HG03442 (cell line): ENCODE measurements around the gene TBCE.
A peak's percentile ranks its signal among the peaks of the same experiment; 100 is the strongest.

Experiments
- ATAC-seq: cut with Tn5 transposase; IDR thresholded peaks from one replicate; pipeline ENCODE4 v1.9.1; 2021; ENCODE audit warnings: mild to moderate bottlenecking, moderate library complexity; ENCODE audit not compliant: unreplicated experiment

Gene TBCE

DNA sequence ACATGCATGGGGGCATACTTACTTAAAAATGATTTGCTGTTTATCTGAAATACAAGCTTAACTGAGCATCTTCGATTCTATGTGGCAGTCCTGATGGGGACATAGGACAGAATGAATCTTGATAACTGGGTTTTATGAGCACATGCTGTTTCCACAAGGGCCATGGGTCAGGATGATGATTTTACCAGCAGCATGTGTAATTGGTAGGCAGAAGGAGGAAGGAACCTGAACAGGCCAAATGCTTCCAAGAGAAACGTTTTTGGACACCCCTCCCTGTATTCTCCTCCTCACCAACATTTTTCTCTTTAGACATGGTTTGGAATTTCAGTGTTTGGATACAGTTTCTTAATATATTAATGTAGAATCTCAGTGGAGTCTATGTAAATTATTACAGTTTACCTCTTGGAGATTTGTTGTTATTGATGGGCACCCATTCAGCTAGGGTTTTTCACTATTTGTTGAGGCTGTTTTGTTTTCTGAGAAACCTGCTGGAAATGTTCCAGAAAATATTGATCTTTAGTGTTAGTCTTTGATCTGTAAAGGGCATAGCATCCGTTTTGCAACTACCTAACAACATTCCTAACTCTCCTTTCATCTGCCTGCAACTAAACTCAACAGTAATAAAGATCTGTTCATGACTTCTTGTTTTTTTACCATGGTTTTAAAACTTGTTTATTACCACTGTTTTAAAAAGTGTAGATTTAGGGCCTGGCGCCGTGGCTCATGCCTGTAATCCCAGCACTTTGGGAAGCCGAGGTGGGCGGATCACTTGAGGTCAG is 42.0 kb downstream of the TBCE start:
- no peak for ATAC-seq

- ATAC-seq, result no peak
These were observed 43.2 kb downstream of the TBCE start for GRCh38 chr1:235410467-235410866.

DNA sequence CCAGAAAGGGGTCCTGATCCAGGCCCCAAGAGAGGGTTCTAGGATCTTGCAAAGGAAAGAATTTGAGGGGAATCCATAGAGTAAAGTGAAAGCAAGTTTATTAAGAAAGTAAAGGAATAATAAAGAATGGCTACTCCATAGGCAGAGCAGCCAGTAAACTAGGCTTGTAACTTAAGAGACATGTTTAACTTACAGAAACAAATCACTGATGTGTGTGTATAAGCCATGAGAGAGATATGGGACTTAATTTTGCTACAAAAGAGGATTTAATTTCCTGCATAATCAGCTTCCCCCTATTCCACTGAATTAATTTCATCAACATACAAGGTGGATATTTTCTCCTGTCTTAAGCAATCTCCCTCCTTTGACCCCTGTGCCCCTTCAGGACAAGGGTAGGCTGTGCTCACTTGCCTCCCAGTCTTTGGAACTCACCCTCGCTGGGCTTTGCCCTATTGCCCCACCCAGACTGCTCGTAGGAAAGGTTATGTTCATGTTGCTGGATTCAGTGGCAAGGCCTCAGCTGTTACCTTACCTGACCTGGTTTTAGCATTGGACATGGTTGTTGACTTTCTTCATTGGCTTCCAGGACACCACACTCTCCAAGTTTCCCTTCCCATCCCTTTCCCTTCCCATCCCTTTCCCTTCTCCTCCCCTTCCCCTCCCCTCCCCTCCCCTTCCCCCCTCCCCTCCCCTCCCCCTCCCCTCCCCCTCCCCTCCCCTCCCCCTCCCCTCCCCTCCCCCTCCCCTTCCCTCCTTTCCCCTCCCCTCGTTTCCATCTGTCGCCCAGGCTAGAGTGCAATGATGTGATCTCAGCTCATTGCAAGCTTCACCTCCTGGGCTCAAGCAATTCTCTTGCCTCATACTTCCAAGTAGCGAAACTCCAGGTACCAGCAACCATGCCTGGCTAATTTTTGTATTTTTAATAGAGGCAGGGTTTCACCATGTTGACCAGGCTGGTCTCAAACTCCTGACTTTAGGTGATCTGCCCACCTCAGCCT is 44.6 kb downstream of the TBCE start:
- ATAC-seq, result no peak

DNA sequence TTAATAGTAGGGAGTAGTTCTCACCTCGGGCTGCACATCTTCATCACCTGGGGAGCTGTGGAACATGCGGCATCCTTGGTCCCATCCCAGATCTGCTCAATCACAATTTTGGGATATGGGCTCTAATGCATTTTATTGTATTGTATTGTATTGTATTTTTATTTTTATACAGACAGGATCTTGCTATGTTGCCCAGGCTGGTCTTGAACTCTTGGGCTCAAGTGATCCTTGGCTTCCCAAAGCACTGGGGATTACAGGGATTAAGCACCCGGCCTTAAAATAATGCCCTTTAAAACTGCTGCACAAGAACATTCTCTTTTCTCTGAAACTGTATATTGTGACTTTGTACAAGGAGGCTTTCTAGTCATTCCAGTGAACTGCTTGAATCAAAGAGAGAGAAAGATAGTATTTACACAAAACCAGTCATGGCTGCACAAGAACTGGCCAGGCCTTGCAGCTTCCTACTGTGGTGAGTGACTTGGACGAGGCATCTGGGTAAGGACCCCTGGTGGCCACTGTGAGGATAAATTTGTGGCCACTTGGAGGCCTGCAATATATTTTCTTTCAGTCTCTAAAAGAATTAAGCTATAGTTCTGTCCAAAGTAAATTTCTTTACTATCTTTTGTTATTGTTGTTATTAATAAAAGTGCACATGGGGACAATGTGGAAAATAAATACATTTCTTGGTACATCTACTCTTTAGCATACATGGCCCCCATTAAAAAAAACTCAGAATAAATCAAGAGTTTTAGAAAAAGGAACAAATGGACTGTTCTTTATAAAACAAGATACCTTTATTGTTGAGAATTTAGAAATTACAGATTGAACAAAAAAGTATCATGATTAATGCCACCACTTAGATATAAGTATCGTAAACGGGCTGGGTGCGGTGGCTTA is 48.0 kb downstream of the TBCE start:
- ATAC-seq, result peak; percentile 71

DNA sequence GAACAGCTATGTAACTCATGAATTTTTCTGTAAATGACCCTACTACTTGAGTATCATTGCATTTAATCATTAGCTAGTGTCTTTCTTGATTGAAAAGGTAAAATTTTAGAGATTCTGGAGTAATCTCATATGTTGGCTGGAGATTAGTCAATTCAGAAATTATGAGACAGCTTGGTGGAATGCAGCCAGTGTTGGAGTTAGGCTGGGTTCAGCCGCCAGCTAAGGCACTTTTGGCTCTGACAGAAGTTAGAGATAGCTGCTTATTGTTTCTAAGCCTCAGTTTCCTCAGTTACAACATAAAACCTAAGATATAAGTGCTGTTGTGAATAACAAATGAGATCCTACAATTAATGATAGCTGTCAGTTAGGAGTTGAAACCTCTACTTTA is 49.4 kb downstream of the TBCE start:
- ATAC-seq, result no peak

GRCh38 chr1:235417086-235417697 is 50.0 kb downstream of the TBCE start:
- peak; percentile 52 for ATAC-seq

- no peak for ATAC-seq
These were observed 54.5 kb downstream of the TBCE start for GRCh38 chr1:235421751-235422150.

GRCh38 chr1:235423214-235423652 is 56.0 kb downstream of the TBCE start:
- peak; percentile 58 for ATAC-seq

- ATAC-seq, result no peak
These were observed 56.9 kb downstream of the TBCE start for GRCh38 chr1:235424092-235424491.

- no peak for ATAC-seq
These were observed 58.1 kb downstream of the TBCE start for GRCh38 chr1:235425357-235425756.

DNA sequence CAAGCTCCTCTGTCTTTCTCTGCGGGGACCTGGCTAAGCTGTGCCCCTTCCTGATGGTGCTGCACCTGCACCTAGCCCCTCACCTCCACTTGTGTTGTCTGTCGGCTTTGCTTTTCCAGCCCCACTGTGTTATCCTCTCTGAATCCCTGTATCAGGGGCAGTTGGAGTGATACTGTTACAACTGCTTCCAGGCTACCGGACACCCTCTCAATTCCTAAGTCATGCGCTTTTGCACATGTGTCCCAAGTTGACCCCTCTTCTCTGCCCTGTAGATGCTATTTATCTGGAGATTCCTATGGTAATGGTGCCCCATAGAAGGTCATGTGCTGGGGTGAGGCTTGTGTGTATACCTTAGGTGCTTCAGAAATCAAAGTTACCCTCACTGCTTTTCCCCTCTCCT is 58.9 kb downstream of the TBCE start:
- no peak for ATAC-seq

DNA sequence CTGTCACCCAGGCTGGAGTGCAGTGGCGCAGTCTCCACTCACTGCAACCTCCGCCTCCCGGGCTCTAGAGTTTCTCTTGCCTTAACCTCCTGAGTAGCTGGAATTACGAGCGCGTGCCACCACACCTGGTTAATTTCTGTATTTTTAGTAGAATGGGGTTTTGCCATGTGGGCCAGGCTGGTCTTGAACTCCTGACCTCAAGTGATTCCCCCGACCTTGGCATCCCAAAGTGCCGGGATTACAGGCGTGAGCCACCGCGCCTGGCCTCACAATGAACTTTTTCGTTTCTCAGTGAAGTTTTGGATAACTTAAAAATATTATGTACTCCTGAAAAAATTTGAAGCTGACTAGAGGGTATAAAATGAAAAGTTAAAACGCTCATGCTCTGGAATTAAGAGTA is 59.5 kb downstream of the TBCE start:
- ATAC-seq, result no peak

DNA sequence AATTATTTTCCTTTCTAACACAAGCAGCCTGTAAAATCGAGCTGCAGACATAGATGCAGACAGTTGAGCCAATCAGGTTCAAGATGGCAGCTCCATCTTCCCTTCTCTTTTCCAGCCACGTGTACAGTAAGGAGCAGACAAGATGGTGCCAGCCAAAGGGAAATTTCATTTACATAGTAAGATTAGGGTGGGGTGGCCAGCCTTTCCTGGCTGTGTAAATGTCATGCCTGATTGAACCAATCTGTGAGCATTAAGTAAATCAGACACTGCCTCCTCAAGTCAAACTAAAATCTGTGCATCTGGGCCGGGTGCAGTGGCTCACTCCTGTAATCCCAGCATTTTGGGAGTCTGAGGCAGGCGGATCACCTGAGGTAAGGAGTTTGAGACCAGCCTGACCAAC is 60.2 kb downstream of the TBCE start:
- no peak for ATAC-seq

DNA sequence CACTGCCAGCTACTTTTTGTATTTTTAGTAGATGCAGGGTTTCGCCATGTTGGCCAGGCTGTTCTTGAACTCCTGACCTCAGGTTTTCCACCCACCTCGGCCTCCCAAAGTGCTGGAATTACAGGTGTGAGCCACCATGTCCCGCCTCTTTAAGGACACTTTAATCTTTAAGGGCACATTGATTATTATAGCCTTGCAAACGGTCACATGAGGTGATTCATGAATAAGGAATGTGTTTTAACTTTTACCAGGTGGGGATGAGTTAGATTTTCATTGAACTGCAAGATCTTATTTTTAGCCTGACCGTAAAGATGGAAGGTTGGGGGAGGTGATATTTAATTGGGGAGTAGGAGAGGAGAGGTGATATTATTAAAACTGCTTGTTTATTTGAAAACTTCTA is 61.9 kb downstream of the TBCE start:
- no peak for ATAC-seq

- no peak for ATAC-seq
These were observed 63.8 kb downstream of the TBCE start for GRCh38 chr1:235430991-235431390.

GRCh38 chr1:235434001-235434400 is 66.8 kb downstream of the TBCE start:
- ATAC-seq, result no peak

DNA sequence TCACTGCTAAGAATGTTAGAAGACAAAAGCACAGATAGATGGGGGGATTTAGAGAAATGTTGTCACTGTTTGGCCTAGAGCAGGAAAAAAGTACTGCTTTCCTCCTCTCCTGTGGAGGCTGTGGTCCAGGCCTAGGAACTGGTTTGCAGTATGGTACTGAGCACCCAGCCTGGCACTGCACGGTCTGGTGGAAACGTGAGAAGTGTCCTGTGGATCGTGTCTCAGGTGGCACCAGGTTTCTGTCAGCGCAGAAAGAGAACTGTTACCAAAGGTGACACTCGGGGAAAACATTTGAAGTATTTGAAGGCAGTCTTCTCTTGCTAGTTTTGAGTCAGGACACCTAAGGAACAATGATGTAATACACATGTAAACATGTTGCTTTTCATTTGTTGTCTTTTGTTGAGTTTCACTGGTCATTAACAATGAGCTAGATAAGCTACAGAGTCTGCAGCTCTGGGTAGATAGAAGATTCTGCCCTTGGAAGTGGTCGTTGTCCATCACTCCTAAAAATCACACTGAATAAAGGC is 74.0 kb downstream of the TBCE start:
- no peak for ATAC-seq

GRCh38 chr1:235442788-235443429 is 75.7 kb downstream of the TBCE start:
- ATAC-seq, result no peak

- no peak for ATAC-seq
These were observed 81.4 kb downstream of the TBCE start for GRCh38 chr1:235448616-235449015.

- ATAC-seq, result no peak
These were observed 83.2 kb downstream of the TBCE start for GRCh38 chr1:235450433-235450832.
